Thoracic aorta (tissue), 2 donors: Measurements from ENCODE around the gene MMP24. TPM values are rescaled to one million over a fixed set of nuclear protein-coding genes. Genes with fewer than 3 reads are reported as not detected.
"Not testable (repeated sequence)": the region's sequence is repeated elsewhere in the genome, so short reads cannot be mapped to it uniquely, and the experiment has no call there.

ENCODE experiments used
- ATAC-seq: fragments of 150-250 bp; one replicate; pipeline ENCODE4 v1.8.0; 2017; ENCODE audit warnings: low read depth; ENCODE audit not compliant: insufficient number of reproducible peaks, low FRiP score
- DNase-seq: peaks from one replicate; pipeline ENCODE4 v3.0.0-alpha.2; 2020; ENCODE audit warnings: low spot score
- H3K27ac ChIP-seq, 2 donors: fragments of 200-600 bp; sonication (generic); 1 replicate in 1 of 2; 2 replicates in 1 of 2; pipeline ENCODE4 v1.5.1; 2016; ENCODE audit warnings: mild to moderate bottlenecking in 2 of 2, moderate library complexity in 2 of 2
- H3K27me3 ChIP-seq: fragments of 200-600 bp; sonication (generic); replicated peaks from 2 replicates; pipeline ENCODE4 v1.6.0; 2016; ENCODE audit warnings: mild to moderate bottlenecking; ENCODE audit not compliant: insufficient read depth
- H3K36me3 ChIP-seq: fragments of 200-600 bp; sonication (generic); one replicate; pipeline ENCODE4 v1.5.1; 2016
- H3K4me1 ChIP-seq, 2 donors: fragments of 200-600 bp; sonication (generic); 1 replicate in 1 of 2; 2 replicates in 1 of 2; pipeline versions ENCODE4 v1.5.1 to v1.6.0; 2016; ENCODE audit warnings: low read depth in 2 of 2, mild to moderate bottlenecking in 1 of 2; ENCODE audit not compliant: control insufficient read depth in 1 of 2
- H3K4me3 ChIP-seq: fragments of 200-600 bp; sonication (generic); 2 replicates; pipeline ENCODE4 v1.5.1; 2016; ENCODE audit warnings: mild to moderate bottlenecking
- H3K9me3 ChIP-seq: fragments of 200-600 bp; sonication (generic); 2 replicates; pipeline ENCODE4 v1.5.1; 2016
- total RNA-seq, 2 donors: library from RNA; depleted of rRNA; stranded (reverse); fragments of >200 nt; gene quantifications; one replicate each; pipeline versions ENCODE4 v1.1.0 to v1.2.3, GENCODE V29; 2016
- TF ChIP-seq, protein P1 (sequence below): fragments of 200-600 bp; sonication (generic); IDR thresholded peaks from one replicate; pipeline ENCODE4 v1.5.1; 2019; ENCODE audit warnings: antibody characterized with exemption

The MMP24 gene
- total RNA-seq, 2 donors from 2014 or later, result 0.27 to 0.71 TPM

GRCh38 chr20:35311822-35312221 lies 85.3 kb downstream of the MMP24 start:
- TF ChIP-seq, protein P1, sequence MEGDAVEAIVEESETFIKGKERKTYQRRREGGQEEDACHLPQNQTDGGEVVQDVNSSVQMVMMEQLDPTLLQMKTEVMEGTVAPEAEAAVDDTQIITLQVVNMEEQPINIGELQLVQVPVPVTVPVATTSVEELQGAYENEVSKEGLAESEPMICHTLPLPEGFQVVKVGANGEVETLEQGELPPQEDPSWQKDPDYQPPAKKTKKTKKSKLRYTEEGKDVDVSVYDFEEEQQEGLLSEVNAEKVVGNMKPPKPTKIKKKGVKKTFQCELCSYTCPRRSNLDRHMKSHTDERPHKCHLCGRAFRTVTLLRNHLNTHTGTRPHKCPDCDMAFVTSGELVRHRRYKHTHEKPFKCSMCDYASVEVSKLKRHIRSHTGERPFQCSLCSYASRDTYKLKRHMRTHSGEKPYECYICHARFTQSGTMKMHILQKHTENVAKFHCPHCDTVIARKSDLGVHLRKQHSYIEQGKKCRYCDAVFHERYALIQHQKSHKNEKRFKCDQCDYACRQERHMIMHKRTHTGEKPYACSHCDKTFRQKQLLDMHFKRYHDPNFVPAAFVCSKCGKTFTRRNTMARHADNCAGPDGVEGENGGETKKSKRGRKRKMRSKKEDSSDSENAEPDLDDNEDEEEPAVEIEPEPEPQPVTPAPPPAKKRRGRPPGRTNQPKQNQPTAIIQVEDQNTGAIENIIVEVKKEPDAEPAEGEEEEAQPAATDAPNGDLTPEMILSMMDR, result no peak
- Histone ChIP-seq H3K27me3 (no peaks in the 10 kb centered on the region), H3K9me3 (no peaks in the 10 kb centered on the region), H3K27ac (no peak overlapping the region), H3K4me1 (peaks cover 23% of the 10 kb centered on the region in 2 donors), H3K36me3 (no peaks in the 10 kb centered on the region), H3K4me3 (no peak overlapping the region)
- DNase-seq (no peak), ATAC-seq (no peak)

DNA sequence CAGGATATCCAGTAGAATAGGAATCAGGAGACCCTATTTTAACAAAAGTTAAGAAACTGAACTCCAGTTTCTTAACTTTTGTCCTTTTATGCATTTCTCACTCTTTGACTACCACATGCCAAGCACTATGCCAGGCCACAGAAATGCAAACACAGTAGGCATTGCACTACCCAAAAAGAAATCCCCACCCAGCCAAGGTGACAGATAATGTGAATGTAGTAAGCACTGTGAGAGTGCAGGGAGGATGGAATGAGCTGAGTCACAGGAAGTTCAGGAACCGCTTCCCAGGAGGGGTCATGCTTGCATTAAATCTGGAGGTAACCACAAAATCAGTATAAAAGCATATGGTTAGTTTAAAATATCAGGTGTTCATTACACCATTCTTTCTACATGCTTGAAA lies 85.8 kb downstream of the MMP24 start:
- H3K4me3 ChIP-seq, result no peak overlapping the region
- no peaks in the 10 kb centered on the region for H3K36me3 ChIP-seq
- no peaks in the 10 kb centered on the region for H3K9me3 ChIP-seq
- peaks cover 18% of the 10 kb centered on the region in 2 donors for H3K4me1 ChIP-seq
- TF ChIP-seq, protein P1, result no peak
- DNase-seq, result no peak
- no peak overlapping the region for H3K27ac ChIP-seq
- H3K27me3 ChIP-seq, result no peaks in the 10 kb centered on the region
- no peak for ATAC-seq

GRCh38 chr20:35314816-35315631 lies 88.5 kb downstream of the MMP24 start:
- H3K27me3 ChIP-seq, result no peaks in the 10 kb centered on the region
- no peaks in the 10 kb centered on the region for H3K9me3 ChIP-seq
- ATAC-seq, result no peak
- peaks cover 6 to 8% of the 10 kb centered on the region in 2 donors for H3K4me1 ChIP-seq
- TF ChIP-seq, protein P1, result no peak
- no peak overlapping the region for H3K27ac ChIP-seq
- no peaks in the 10 kb centered on the region for H3K36me3 ChIP-seq
- DNase-seq, result no peak
- H3K4me3 ChIP-seq, result no peak overlapping the region

DNA sequence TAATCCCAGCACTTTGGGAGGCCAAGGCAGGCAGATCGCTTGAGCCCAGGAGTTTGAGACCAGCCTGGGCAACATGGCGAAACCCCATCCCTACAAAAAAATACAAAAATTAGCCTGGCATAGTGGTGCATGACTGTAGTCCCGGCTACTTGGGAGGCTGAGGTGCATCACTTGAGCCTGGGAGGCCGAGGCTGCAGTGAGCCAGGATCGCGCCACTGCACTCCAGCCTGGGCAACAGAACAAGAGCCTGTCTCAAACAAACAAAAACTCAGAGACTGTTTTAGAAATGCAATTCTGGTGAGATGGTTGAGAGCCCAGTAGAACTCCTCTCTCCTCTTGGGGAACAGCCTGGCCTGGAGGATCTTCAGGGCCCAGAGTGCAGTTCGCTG lies 89.1 kb downstream of the MMP24 start:
- not testable (repeated sequence) for ATAC-seq, DNase-seq, H3K27ac ChIP-seq, H3K4me1 ChIP-seq, H3K27me3 ChIP-seq, H3K9me3 ChIP-seq, H3K36me3 ChIP-seq, H3K4me3 ChIP-seq

- Histone ChIP-seq H3K4me3 (no peak overlapping the region), H3K27me3 (no peaks in the 10 kb centered on the region), H3K36me3 (no peaks in the 10 kb centered on the region), H3K27ac (no peak overlapping the region), H3K4me1 (peaks cover 6 to 8% of the 10 kb centered on the region in 2 donors), H3K9me3 (no peaks in the 10 kb centered on the region)
- TF ChIP-seq, protein P1, result no peak
- DNase-seq (no peak), ATAC-seq (no peak)
Measured at GRCh38 chr20:35316086-35316485, 89.6 kb downstream of the MMP24 start.
